WTC11 (cell line): ENCODE results near the gene KCNT1. TPM values are rescaled to one million over a fixed set of nuclear protein-coding genes. Genes with fewer than 3 reads are reported as not detected.

Source experiments
- ATAC-seq: fragments of 200-7000 bp; cut with Tn5 transposase; 2 replicates; pipeline ENCODE4 v1.10.0; 2021; ENCODE audit warnings: mild to moderate bottlenecking, moderate library complexity
- CTCF ChIA-PET: fragments of 300-600 bp; sonication (Branson Sonifier 250); formaldehyde crosslinking; loops from one replicate; lab custom pipeline; 2021; ENCODE audit warnings: antibody characterized with exemption; lab: Charles Lee
- POLR2A ChIA-PET: fragments of 350-600 bp; sonication (Branson Sonifier 250); formaldehyde crosslinking; loops from one replicate; lab custom pipeline; 2021; ENCODE audit warnings: antibody characterized with exemption; lab: Charles Lee
- DNase-seq: peaks from one replicate; pipeline ENCODE4 v3.0.0; 2021; ENCODE audit warnings: low spot score
- H3K27ac Mint-ChIP-seq: 2 replicates; pipeline ENCODE4 v1.8.0; 2021; ENCODE audit warnings: mixed read lengths
- H3K27me3 Mint-ChIP-seq: 2 replicates; pipeline ENCODE4 v1.8.0; 2021; ENCODE audit warnings: low read depth, mild to moderate bottlenecking, moderate library complexity, mixed read lengths
- H3K36me3 Mint-ChIP-seq: 2 replicates; pipeline ENCODE4 v1.8.0; 2021; ENCODE audit warnings: mixed read lengths
- H3K4me1 Mint-ChIP-seq: 2 replicates; pipeline ENCODE4 v1.8.0; 2022; ENCODE audit warnings: mixed read lengths
- H3K4me3 Mint-ChIP-seq: 2 replicates; pipeline ENCODE4 v1.8.0; 2021; ENCODE audit warnings: mild to moderate bottlenecking, moderate library complexity, mixed read lengths
- H3K9me3 Mint-ChIP-seq: 2 replicates; pipeline ENCODE4 v1.8.0; 2021; ENCODE audit warnings: mixed read lengths
- CBFB ChIP-seq: sonication (generic); formaldehyde crosslinking; IDR thresholded peaks from 2 replicates; pipeline ENCODE4 v1.8.1; 2022; ENCODE audit warnings: mild to moderate bottlenecking, low read depth, missing genetic modification reagents
- CREM ChIP-seq: sonication (generic); formaldehyde crosslinking; IDR thresholded peaks from 2 replicates; pipeline ENCODE4 v1.8.1; 2022; ENCODE audit warnings: mild to moderate bottlenecking, missing genetic modification reagents, moderate library complexity
- FOXP1 ChIP-seq: sonication (generic); formaldehyde crosslinking; IDR thresholded peaks from 2 replicates; pipeline ENCODE4 v1.8.0; 2022; ENCODE audit warnings: missing genetic modification reagents, mild to moderate bottlenecking, moderate library complexity, borderline replicate concordance
- KAT7 ChIP-seq: sonication (generic); formaldehyde crosslinking; IDR thresholded peaks from 2 replicates; pipeline ENCODE4 v1.8.1; 2023; ENCODE audit warnings: missing genetic modification reagents, mild to moderate bottlenecking, borderline replicate concordance
- TCF7 ChIP-seq: sonication (generic); formaldehyde crosslinking; IDR thresholded peaks from 2 replicates; pipeline ENCODE4 v1.8.0; 2022; ENCODE audit warnings: mild to moderate bottlenecking, low read depth, missing genetic modification reagents, moderate library complexity
- ZBTB21 ChIP-seq: sonication (generic); formaldehyde crosslinking; IDR thresholded peaks from 2 replicates; pipeline ENCODE4 v1.8.1; 2023; ENCODE audit warnings: mild to moderate bottlenecking, missing genetic modification reagents, borderline replicate concordance
- ZNF317 ChIP-seq: sonication (generic); formaldehyde crosslinking; IDR thresholded peaks from 2 replicates; pipeline ENCODE4 v1.8.1; 2023; ENCODE audit warnings: low read depth, mild to moderate bottlenecking, moderate library complexity, missing genetic modification reagents, borderline replicate concordance
- total RNA-seq: library from RNA; stranded (reverse); gene quantifications from 3 replicates; pipeline ENCODE4 v1.2.3, GENCODE V29; 2021
- TF ChIP-seq, protein P1 (sequence below): fragments of 250-450 bp; sonication (Bioruptor Pico); conservative IDR thresholded peaks from 2 replicates; pipeline ENCODE4 v1.9.0; 2021; ENCODE audit warnings: mild to moderate bottlenecking
- TF ChIP-seq, protein P2 (sequence below): sonication (generic); formaldehyde crosslinking; IDR thresholded peaks from 2 replicates; pipeline ENCODE4 v1.8.1; 2022; ENCODE audit warnings: missing genetic modification reagents, borderline replicate concordance
- TF ChIP-seq, protein P3 (sequence below): fragments of 250-450 bp; sonication (Bioruptor Pico); IDR thresholded peaks from 2 replicates; pipeline ENCODE4 v1.8.0; 2021; ENCODE audit warnings: mild to moderate bottlenecking
- TF ChIP-seq, protein P4 (sequence below): sonication (generic); formaldehyde crosslinking; IDR thresholded peaks from 2 replicates; pipeline ENCODE4 v1.8.0; 2022; ENCODE audit warnings: mild to moderate bottlenecking, missing genetic modification reagents
- TF ChIP-seq, protein P5 (sequence below): sonication (generic); formaldehyde crosslinking; IDR thresholded peaks from 2 replicates; pipeline ENCODE4 v1.8.1; 2023; ENCODE audit warnings: mild to moderate bottlenecking, missing genetic modification reagents
- TF ChIP-seq, protein P6 (sequence below): sonication (generic); formaldehyde crosslinking; IDR thresholded peaks from 2 replicates; pipeline ENCODE4 v1.8.0; 2022; ENCODE audit warnings: mild to moderate bottlenecking, missing genetic modification reagents
- TF ChIP-seq, protein P7 (sequence below): sonication (generic); formaldehyde crosslinking; IDR thresholded peaks from 2 replicates; pipeline ENCODE4 v1.8.1; 2022; ENCODE audit warnings: mild to moderate bottlenecking, missing genetic modification reagents, moderate library complexity, borderline replicate concordance

The KCNT1 gene
- total RNA-seq, 1 experiment from 2014 or later = 0.13 TPM

DNA sequence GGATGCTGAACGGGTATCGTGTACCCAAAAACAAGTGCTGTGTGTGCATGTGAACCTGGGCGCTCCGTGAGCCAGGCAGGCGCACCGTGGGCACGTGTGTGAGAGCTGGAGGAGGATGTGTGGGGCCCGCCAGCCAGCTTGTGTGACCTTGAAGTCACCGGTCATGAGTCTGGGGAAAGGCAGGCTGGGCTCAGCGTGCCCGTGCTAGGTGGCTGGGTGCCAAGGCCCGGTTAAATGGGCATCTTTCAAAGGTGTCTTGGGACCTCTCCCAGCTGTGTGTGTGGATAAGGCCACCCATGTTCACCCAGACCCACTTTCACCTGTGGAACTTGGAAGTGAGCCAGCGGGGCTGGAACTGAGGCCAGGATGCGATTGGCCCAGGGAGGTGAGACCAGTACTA, 3.4 kb downstream of the KCNT1 start:
- Mint-ChIP-seq H3K36me3 (no peaks in the 10 kb centered on the region), H3K27ac (no peak overlapping the region), H3K9me3 (no peaks in the 10 kb centered on the region), H3K4me3 (no peak overlapping the region), H3K4me1 (peaks cover 2% of the 10 kb centered on the region; the same call in 1 of the 2 replicates), H3K27me3 (no peaks in the 10 kb centered on the region; the same call in 1 of the 2 replicates)
- ATAC-seq (no peak), DNase-seq (no peak)
- POLR2A ChIA-PET = no interaction called here
- CTCF ChIA-PET = interaction anchor here (0.8 kb wide), 1 partner anchor 34 kb away, joined by 3 read pairs; no protein-coding TSS in a partner anchor
- TF ChIP-seq FOXP1 (CRISPR knock-in tag) (no peak), ZBTB21 (CRISPR knock-in tag) (no peak)

DNA sequence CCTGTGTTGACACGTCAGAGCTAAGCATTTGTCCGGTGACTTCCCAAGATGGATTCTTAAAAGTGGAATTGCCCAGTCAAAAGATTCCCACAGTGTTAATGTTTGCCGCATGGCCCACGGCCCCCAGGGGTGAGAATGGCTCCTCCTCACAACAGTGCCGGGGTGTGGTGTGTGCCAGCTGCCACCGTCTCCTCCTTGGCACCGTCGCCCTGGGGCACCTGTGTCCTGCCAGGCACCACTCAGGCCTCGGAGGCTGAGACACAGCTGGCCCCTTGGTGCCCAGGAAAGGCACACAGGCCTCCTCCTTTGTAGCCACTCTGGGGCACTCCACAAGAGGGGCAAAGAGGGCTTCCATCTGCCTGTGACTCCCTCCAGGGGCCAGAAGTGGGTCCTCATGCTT, 4.3 kb downstream of the KCNT1 start:
- H3K36me3 Mint-ChIP-seq = no peaks in the 10 kb centered on the region
- DNase-seq (no peak), ATAC-seq (no peak)
- no peaks in the 10 kb centered on the region; the same call in 1 of the 2 replicates for H3K27me3 Mint-ChIP-seq
- peaks cover 2% of the 10 kb centered on the region; the same call in 1 of the 2 replicates for H3K4me1 Mint-ChIP-seq
- TF ChIP-seq, protein P1, sequence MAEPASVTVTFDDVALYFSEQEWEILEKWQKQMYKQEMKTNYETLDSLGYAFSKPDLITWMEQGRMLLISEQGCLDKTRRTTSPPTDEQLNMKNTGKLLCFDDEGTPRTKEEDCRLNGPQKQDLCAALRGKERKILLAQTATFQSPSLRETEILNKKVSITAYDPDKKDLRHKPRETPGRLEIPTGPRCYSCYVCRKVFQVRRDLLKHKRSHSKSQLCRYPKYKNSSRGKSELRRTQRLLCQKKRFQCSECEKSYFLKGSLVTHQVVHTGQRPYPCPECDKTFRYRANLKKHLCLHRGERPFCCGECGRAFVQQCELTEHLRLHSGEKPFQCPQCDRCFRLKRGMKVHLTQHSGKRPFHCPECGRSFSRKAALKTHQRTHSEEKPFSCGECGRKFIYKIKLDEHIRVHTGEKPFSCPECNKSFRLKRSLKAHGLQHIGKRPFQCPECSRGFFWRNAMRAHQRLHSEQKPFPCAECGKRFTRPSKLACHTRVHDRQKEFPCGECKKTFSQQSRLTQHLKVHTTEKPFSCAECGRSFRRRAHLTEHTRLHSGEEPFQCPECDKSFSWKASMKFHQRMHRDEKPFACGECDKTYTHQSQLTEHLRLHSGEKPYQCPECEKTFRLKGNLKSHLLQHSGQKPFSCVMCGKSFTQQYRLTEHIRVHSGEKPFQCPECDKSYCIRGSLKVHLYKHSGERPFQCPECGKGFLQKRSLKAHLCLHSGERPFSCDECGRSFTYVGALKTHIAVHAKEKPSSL (CRISPR knock-in tag) = no peak
- TF ChIP-seq CBFB (CRISPR knock-in tag) = no peak
- no peak for TF ChIP-seq CREM (CRISPR knock-in tag)
- TF ChIP-seq, protein P2, sequence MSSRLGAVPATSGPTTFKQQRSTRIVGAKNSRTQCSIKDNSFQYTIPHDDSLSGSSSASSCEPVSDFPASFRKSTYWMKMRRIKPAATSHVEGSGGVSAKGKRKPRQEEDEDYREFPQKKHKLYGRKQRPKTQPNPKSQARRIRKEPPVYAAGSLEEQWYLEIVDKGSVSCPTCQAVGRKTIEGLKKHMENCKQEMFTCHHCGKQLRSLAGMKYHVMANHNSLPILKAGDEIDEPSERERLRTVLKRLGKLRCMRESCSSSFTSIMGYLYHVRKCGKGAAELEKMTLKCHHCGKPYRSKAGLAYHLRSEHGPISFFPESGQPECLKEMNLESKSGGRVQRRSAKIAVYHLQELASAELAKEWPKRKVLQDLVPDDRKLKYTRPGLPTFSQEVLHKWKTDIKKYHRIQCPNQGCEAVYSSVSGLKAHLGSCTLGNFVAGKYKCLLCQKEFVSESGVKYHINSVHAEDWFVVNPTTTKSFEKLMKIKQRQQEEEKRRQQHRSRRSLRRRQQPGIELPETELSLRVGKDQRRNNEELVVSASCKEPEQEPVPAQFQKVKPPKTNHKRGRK (CRISPR knock-in tag) = no peak
- TF ChIP-seq, protein P3, sequence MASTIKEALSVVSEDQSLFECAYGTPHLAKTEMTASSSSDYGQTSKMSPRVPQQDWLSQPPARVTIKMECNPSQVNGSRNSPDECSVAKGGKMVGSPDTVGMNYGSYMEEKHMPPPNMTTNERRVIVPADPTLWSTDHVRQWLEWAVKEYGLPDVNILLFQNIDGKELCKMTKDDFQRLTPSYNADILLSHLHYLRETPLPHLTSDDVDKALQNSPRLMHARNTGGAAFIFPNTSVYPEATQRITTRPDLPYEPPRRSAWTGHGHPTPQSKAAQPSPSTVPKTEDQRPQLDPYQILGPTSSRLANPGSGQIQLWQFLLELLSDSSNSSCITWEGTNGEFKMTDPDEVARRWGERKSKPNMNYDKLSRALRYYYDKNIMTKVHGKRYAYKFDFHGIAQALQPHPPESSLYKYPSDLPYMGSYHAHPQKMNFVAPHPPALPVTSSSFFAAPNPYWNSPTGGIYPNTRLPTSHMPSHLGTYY (CRISPR knock-in tag) = no peak
- TF ChIP-seq, all 79 proteins: peak for 0
- CTCF ChIA-PET = no interaction called here
- Mint-ChIP-seq H3K27ac (no peak overlapping the region), H3K9me3 (no peaks in the 10 kb centered on the region), H3K4me3 (no peak overlapping the region)
- POLR2A ChIA-PET = no interaction called here

DNA sequence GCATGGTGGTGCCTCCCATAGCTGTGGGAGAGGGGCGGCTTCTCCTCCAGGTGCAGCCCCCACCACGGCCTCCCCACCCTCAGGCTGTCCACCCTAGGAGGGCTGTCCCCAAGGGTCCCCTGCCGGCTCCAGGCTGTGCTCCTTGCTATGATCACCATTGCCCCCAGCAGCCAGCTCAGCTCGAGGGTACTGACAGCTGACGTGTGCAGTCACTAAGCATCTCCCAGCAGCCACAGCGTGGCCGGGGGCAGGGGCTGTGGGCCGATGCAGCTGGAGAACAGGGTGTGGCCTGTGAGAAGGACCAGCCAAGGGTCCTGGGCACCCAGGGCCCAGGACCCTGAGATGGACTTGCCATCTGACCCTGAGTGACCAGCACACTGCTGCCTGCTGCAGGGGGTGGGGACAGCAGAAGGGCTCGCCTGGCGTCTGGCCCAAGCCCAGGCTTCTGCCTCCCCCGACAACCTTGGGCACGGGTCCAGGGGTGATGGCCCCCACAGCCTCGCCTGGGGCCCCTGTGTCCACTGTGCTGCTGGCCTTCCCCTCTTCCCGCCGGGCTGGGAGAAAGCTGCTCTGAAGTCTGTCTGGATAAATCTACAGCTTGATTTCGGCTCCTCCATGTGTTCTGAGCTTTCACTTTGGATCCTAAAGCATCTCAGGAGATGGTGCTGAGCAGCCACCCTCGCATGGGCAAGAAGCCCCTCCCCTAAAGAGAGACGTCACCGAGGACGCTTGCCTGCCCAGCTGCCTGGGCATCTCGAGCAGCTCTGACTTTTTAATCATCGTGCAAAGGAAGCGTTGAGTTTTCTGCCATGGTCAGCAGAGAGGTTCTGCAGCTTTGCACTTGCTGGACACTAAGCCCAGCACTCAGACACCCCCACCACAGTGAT, 5.5 kb downstream of the KCNT1 start:
- H3K4me3 Mint-ChIP-seq = no peak overlapping the region
- no peaks in the 10 kb centered on the region for H3K9me3 Mint-ChIP-seq
- CTCF ChIA-PET = interaction anchor here (1.0 to 1.1 kb wide), 2 partner anchors 103 to 254 kb away, joined by 3 read pairs; partner anchors contain the start of gene UBAC1
- H3K4me1 Mint-ChIP-seq = peaks cover 2% of the 10 kb centered on the region; the same call in 1 of the 2 replicates
- H3K27ac Mint-ChIP-seq = no peak overlapping the region
- no peak for ATAC-seq
- H3K27me3 Mint-ChIP-seq = no peaks in the 10 kb centered on the region; the same call in 1 of the 2 replicates
- POLR2A ChIA-PET = no interaction called here
- H3K36me3 Mint-ChIP-seq = no peaks in the 10 kb centered on the region
- DNase-seq = no peak
- TF ChIP-seq, protein P2 (CRISPR knock-in tag) = no peak
- no peak for TF ChIP-seq TCF7
- TF ChIP-seq, protein P4, sequence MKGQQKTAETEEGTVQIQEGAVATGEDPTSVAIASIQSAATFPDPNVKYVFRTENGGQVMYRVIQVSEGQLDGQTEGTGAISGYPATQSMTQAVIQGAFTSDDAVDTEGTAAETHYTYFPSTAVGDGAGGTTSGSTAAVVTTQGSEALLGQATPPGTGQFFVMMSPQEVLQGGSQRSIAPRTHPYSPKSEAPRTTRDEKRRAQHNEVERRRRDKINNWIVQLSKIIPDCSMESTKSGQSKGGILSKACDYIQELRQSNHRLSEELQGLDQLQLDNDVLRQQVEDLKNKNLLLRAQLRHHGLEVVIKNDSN (CRISPR knock-in tag) = no peak
- no peak for TF ChIP-seq ZNF317 (CRISPR knock-in tag)
- TF ChIP-seq, protein P5, sequence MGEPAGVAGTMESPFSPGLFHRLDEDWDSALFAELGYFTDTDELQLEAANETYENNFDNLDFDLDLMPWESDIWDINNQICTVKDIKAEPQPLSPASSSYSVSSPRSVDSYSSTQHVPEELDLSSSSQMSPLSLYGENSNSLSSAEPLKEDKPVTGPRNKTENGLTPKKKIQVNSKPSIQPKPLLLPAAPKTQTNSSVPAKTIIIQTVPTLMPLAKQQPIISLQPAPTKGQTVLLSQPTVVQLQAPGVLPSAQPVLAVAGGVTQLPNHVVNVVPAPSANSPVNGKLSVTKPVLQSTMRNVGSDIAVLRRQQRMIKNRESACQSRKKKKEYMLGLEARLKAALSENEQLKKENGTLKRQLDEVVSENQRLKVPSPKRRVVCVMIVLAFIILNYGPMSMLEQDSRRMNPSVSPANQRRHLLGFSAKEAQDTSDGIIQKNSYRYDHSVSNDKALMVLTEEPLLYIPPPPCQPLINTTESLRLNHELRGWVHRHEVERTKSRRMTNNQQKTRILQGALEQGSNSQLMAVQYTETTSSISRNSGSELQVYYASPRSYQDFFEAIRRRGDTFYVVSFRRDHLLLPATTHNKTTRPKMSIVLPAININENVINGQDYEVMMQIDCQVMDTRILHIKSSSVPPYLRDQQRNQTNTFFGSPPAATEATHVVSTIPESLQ (CRISPR knock-in tag) = no peak
- no peak for TF ChIP-seq KAT7 (CRISPR knock-in tag)
- TF ChIP-seq, protein P6, sequence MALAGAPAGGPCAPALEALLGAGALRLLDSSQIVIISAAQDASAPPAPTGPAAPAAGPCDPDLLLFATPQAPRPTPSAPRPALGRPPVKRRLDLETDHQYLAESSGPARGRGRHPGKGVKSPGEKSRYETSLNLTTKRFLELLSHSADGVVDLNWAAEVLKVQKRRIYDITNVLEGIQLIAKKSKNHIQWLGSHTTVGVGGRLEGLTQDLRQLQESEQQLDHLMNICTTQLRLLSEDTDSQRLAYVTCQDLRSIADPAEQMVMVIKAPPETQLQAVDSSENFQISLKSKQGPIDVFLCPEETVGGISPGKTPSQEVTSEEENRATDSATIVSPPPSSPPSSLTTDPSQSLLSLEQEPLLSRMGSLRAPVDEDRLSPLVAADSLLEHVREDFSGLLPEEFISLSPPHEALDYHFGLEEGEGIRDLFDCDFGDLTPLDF (CRISPR knock-in tag) = no peak
- TF ChIP-seq, protein P7, sequence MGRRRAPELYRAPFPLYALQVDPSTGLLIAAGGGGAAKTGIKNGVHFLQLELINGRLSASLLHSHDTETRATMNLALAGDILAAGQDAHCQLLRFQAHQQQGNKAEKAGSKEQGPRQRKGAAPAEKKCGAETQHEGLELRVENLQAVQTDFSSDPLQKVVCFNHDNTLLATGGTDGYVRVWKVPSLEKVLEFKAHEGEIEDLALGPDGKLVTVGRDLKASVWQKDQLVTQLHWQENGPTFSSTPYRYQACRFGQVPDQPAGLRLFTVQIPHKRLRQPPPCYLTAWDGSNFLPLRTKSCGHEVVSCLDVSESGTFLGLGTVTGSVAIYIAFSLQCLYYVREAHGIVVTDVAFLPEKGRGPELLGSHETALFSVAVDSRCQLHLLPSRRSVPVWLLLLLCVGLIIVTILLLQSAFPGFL (CRISPR knock-in tag) = no peak
